Astrocyte of the hippocampus (primary cell): ENCODE measurements around the gene KMT2E.

Experiments used
- DNase-seq: peaks from one replicate; pipeline ENCODE4 v3.0.0; 2011; ENCODE audit warnings: low read depth, low spot score

Gene KMT2E

GRCh38 chr7:105009667-105010503 lies 4.1 kb upstream of the KMT2E start:
- DNase-seq, result no peak

- DNase-seq, result peak; percentile 24
Measured at GRCh38 chr7:105010504-105011130, 3.4 kb upstream of the KMT2E start.

- peak; percentile 43 for DNase-seq
Measured at GRCh38 chr7:105011141-105011830, 2.7 kb upstream of the KMT2E start.

- DNase-seq, result peak; percentile 22
Measured at GRCh38 chr7:105011831-105012502, 2.0 kb upstream of the KMT2E start.

- peak; percentile 99 for DNase-seq
Measured at GRCh38 chr7:105012503-105013220, 1.3 kb upstream of the KMT2E start.

- DNase-seq, result peak; percentile 97
Measured at GRCh38 chr7:105013221-105013815, 687 bp upstream of the KMT2E start.

GRCh38 chr7:105014693-105015389 lies 836 bp downstream of the KMT2E start:
- DNase-seq, result peak; percentile 63

GRCh38 chr7:105015390-105015965 lies 1.5 kb downstream of the KMT2E start:
- peak; percentile 54 for DNase-seq

GRCh38 chr7:105016068-105016708 lies 2.2 kb downstream of the KMT2E start:
- DNase-seq, result no peak

GRCh38 chr7:105016709-105017656 lies 3.0 kb downstream of the KMT2E start:
- DNase-seq, result peak; percentile 45

GRCh38 chr7:105017657-105018365 lies 3.8 kb downstream of the KMT2E start:
- DNase-seq, result no peak

- no peak for DNase-seq
Measured at GRCh38 chr7:105019269-105019668, 5.3 kb downstream of the KMT2E start.

GRCh38 chr7:105020926-105021325 lies 6.9 kb downstream of the KMT2E start:
- DNase-seq, result no peak

GRCh38 chr7:105021352-105021751 lies 7.3 kb downstream of the KMT2E start:
- no peak for DNase-seq

GRCh38 chr7:105021967-105022366 lies 8.0 kb downstream of the KMT2E start:
- DNase-seq, result no peak

GRCh38 chr7:105022458-105022857 lies 8.5 kb downstream of the KMT2E start:
- no peak for DNase-seq

GRCh38 chr7:105024734-105025133 lies 10.7 kb downstream of the KMT2E start:
- DNase-seq, result peak; percentile 43

- no peak for DNase-seq
Measured at GRCh38 chr7:105026750-105027149, 12.7 kb downstream of the KMT2E start.
